GM19463 (cell line): ENCODE measurements around the gene DOLPP1.

Experiments
- ATAC-seq: cut with Tn5 transposase; IDR thresholded peaks from one replicate; pipeline ENCODE4 v1.9.1; 2021; ENCODE audit warnings: mild to moderate bottlenecking, moderate library complexity; ENCODE audit not compliant: unreplicated experiment

Gene DOLPP1

GRCh38 chr9:129063061-129063460 lies 17.9 kb upstream of the DOLPP1 start:
- ATAC-seq = no peak

- ATAC-seq = no peak
Measured at GRCh38 chr9:129064499-129064908, 16.4 kb upstream of the DOLPP1 start.

GRCh38 chr9:129068110-129068509 lies 12.8 kb upstream of the DOLPP1 start:
- ATAC-seq = no peak

GRCh38 chr9:129068990-129069861 lies 11.7 kb upstream of the DOLPP1 start:
- peak; percentile 54 for ATAC-seq

- ATAC-seq = no peak
Measured at GRCh38 chr9:129069862-129070641, 10.9 kb upstream of the DOLPP1 start.

- no peak for ATAC-seq
Measured at GRCh38 chr9:129070696-129071525, 10.0 kb upstream of the DOLPP1 start.

- no peak for ATAC-seq
Measured at GRCh38 chr9:129071526-129072126, 9.3 kb upstream of the DOLPP1 start.

GRCh38 chr9:129072171-129072570 lies 8.7 kb upstream of the DOLPP1 start:
- no peak for ATAC-seq

- ATAC-seq = no peak
Measured at GRCh38 chr9:129073404-129073803, 7.5 kb upstream of the DOLPP1 start.

- no peak for ATAC-seq
Measured at GRCh38 chr9:129074106-129074505, 6.8 kb upstream of the DOLPP1 start.

- no peak for ATAC-seq
Measured at GRCh38 chr9:129075996-129076639, 4.8 kb upstream of the DOLPP1 start.

GRCh38 chr9:129076640-129077037 lies 4.3 kb upstream of the DOLPP1 start:
- no peak for ATAC-seq

GRCh38 chr9:129077236-129077635 lies 3.7 kb upstream of the DOLPP1 start:
- ATAC-seq = no peak

- no peak for ATAC-seq
Measured at GRCh38 chr9:129078691-129079503, 2.0 kb upstream of the DOLPP1 start.

GRCh38 chr9:129079829-129080228 lies 1.1 kb upstream of the DOLPP1 start:
- ATAC-seq = no peak

- no peak for ATAC-seq
Measured at GRCh38 chr9:129080298-129080600, 662 bp upstream of the DOLPP1 start.

- ATAC-seq = no peak
Measured at GRCh38 chr9:129081388-129081904, 535 bp downstream of the DOLPP1 start.

GRCh38 chr9:129084087-129084486 lies 3.2 kb downstream of the DOLPP1 start:
- ATAC-seq = no peak

- no peak for ATAC-seq
Measured at GRCh38 chr9:129089246-129089645, 8.3 kb downstream of the DOLPP1 start.
